HEK293T (cell line): ENCODE measurements around the gene DUSP9.

Experiments
- ARNT ChIP-seq: fragments of 450-650 bp; IDR thresholded peaks from 2 replicates; pipeline ENCODE4 v1.6.1; 2017; ENCODE audit warnings: mild to moderate bottlenecking
- BHLHE40 ChIP-seq: fragments of 450-650 bp; IDR thresholded peaks from 2 replicates; pipeline ENCODE4 v1.6.1; 2016; ENCODE audit warnings: mild to moderate bottlenecking, moderate library complexity, borderline replicate concordance
- ELF4 ChIP-seq: fragments of 450-650 bp; IDR thresholded peaks from 2 replicates; pipeline ENCODE4 v1.6.1; 2017; ENCODE audit warnings: antibody characterized with exemption
- FOXA1 ChIP-seq: fragments of 450-650 bp; IDR thresholded peaks from 2 replicates; pipeline ENCODE4 v1.6.1; 2016; ENCODE audit warnings: mild to moderate bottlenecking
- FOXM1 ChIP-seq: fragments of 450-650 bp; IDR thresholded peaks from 2 replicates; pipeline ENCODE4 v1.6.1; 2017; ENCODE audit warnings: mild to moderate bottlenecking, borderline replicate concordance
- HDGF ChIP-seq: fragments of 450-650 bp; IDR thresholded peaks from 2 replicates; pipeline ENCODE4 v1.6.1; 2017; ENCODE audit warnings: antibody characterized with exemption, borderline replicate concordance
- LEF1 ChIP-seq: fragments of 450-650 bp; IDR thresholded peaks from 2 replicates; pipeline ENCODE4 v1.6.1; 2017; ENCODE audit warnings: mild to moderate bottlenecking, borderline replicate concordance
- NFRKB ChIP-seq: fragments of 450-650 bp; IDR thresholded peaks from 2 replicates; pipeline ENCODE4 v1.6.1; 2016; ENCODE audit warnings: mild to moderate bottlenecking, moderate library complexity
- TARDBP ChIP-seq: fragments of 450-650 bp; IDR thresholded peaks from 2 replicates; pipeline ENCODE4 v1.6.1; 2016

DNA sequence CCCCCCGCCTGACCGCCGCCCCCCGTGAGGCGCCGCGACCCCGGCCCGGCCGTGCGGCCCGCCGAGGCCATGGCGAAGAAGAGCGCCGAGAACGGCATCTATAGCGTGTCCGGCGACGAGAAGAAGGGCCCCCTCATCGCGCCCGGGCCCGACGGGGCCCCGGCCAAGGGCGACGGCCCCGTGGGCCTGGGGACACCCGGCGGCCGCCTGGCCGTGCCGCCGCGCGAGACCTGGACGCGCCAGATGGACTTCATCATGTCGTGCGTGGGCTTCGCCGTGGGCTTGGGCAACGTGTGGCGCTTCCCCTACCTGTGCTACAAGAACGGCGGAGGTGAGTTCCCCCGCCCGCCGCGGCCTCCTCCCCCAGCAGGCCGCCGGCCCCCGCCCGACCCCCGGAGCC lies 41.5 kb downstream of the DUSP9 start:
- TF ChIP-seq BHLHE40 (no peak), ELF4 (no peak), NFRKB (no peak), ARNT (no peak), HDGF (no peak), FOXA1 (no peak), FOXM1 (no peak), LEF1 (no peak), TARDBP (no peak)
